Ovary (tissue), 3 donors: Measurements from ENCODE around the gene PTPN14.
"Not testable (repeated sequence)": the region's sequence is repeated elsewhere in the genome, so short reads cannot be mapped to it uniquely, and the experiment has no call there.

Experiments used
- EP300 ChIP-seq: sonication (generic); formaldehyde crosslinking; IDR thresholded peaks from one replicate; pipeline ENCODE4 v1.6.1; 2017; ENCODE audit warnings: antibody characterized with exemption
- POLR2A ChIP-seq: fragments of 450-650 bp; IDR thresholded peaks from one replicate; pipeline ENCODE4 v1.6.1; 2017; ENCODE audit warnings: antibody characterized with exemption, mild to moderate bottlenecking, moderate library complexity
- TF ChIP-seq, protein P1 (sequence below), 3 donors: fragments of 450-650 bp in 2 of 3; fragments of 200-600 bp in 1 of 3; IDR thresholded peaks; one replicate each; pipeline versions ENCODE4 v1.5.1 to v1.8.0; 2016 to 2022; ENCODE audit warnings: antibody characterized with exemption in 3 of 3, mild to moderate bottlenecking in 1 of 3
- donor health status: DM: no; HTN: no; CAD: no.

DNA sequence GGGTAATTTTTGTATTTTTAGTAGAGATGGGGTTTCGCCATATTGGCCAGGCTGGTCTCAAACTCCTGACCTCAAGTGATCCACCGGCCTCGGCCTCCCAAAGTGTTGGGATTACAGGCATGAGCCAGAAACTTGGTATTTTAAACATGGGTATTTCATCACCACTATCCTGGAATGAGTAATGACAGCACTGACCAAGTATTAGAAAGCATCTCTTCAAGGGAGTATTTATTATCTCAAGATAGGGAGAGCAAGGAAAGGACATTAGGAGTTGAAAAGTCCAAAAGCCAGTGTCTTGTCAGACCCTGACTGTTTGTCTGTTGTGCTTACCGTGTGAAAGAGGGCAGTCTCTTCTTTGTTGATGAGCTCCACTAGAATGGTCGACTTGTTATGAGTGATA is 156.8 kb downstream of the PTPN14 start:
- TF ChIP-seq EP300, POLR2A: not testable (repeated sequence)
- TF ChIP-seq, protein P1, sequence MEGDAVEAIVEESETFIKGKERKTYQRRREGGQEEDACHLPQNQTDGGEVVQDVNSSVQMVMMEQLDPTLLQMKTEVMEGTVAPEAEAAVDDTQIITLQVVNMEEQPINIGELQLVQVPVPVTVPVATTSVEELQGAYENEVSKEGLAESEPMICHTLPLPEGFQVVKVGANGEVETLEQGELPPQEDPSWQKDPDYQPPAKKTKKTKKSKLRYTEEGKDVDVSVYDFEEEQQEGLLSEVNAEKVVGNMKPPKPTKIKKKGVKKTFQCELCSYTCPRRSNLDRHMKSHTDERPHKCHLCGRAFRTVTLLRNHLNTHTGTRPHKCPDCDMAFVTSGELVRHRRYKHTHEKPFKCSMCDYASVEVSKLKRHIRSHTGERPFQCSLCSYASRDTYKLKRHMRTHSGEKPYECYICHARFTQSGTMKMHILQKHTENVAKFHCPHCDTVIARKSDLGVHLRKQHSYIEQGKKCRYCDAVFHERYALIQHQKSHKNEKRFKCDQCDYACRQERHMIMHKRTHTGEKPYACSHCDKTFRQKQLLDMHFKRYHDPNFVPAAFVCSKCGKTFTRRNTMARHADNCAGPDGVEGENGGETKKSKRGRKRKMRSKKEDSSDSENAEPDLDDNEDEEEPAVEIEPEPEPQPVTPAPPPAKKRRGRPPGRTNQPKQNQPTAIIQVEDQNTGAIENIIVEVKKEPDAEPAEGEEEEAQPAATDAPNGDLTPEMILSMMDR (IDR thresholded peaks at IDR 0.05): not testable (repeated sequence)
